ENCODE measurements around the gene DGKB.

GRCh38 chr7:14418633-14419032 is 483.9 kb downstream of the DGKB start:
- TF ChIP-seq, protein P1, sequence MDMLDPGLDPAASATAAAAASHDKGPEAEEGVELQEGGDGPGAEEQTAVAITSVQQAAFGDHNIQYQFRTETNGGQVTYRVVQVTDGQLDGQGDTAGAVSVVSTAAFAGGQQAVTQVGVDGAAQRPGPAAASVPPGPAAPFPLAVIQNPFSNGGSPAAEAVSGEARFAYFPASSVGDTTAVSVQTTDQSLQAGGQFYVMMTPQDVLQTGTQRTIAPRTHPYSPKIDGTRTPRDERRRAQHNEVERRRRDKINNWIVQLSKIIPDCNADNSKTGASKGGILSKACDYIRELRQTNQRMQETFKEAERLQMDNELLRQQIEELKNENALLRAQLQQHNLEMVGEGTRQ (IDR thresholded peaks at IDR 0.05) = no peak
- TF ChIP-seq CTCF (IDR thresholded peaks at IDR 0.05) = no peak
- no peak for TF ChIP-seq POLR2A (IDR thresholded peaks at IDR 0.05; ENCODE audit: low read length)
- no peak for TF ChIP-seq BHLHE40 (IDR thresholded peaks at IDR 0.05; ENCODE audit: low read depth, low read length)

All from A549 (cell line).